ENCODE data around the gene SOS2.

The SOS2 gene

GRCh38 chr14:50116966-50117365 is 114.4 kb downstream of the SOS2 start:
- no peak for DNase-seq
- Histone ChIP-seq H3K9me3 (ENCODE audit: control insufficient read depth, low read length) (no peaks in the 10 kb centered on the region), H3K14ac (ENCODE audit: low read length in 2 of 2) (no peak overlapping the region), H3K18ac (ENCODE audit: low read depth in 1 of 2, low read length in 2 of 2) (no peak overlapping the region), H2AFZ (ENCODE audit: low read depth, low read length) (no peak overlapping the region), H3K4me1 (ENCODE audit: control insufficient read depth, insufficient read depth, low read depth, low read length) (peaks cover 4% of the 10 kb centered on the region), H2BK120ac (ENCODE audit: low read depth, low read length) (no peak overlapping the region), H4K91ac (ENCODE audit: low read length) (no peak overlapping the region), H2AK5ac (ENCODE audit: low read length, severe bottlenecking) (no peak overlapping the region), H3K4me3 (ENCODE audit: insufficient read depth in 1 of 2, low read depth in 1 of 2, low read length in 2 of 2) (peak overlapping the region in 1 of 2 experiments; percentile 94), H3K4ac (ENCODE audit: low read depth in 1 of 2, low read length in 2 of 2) (no peak overlapping the region), H2BK5ac (ENCODE audit: low read depth, low read length, poor library complexity, severe bottlenecking) (no peak overlapping the region), H3K4me2 (ENCODE audit: low read length, poor library complexity, severe bottlenecking) (no peak overlapping the region), H3K9ac (ENCODE audit: low read length) (peak overlapping the region; percentile 97), H4K8ac (ENCODE audit: low read length) (no peak overlapping the region), H3K36me3 (ENCODE audit: control insufficient read depth in 1 of 2, insufficient read depth in 2 of 2, low read depth in 1 of 2, low read length in 2 of 2) (peaks cover 14 to 40% of the 10 kb centered on the region in 2 experiments), H3K79me1 (replicated peaks; ENCODE audit: low read length, poor library complexity, severe bottlenecking) (peaks cover 4% of the 10 kb centered on the region), H3K23ac (ENCODE audit: low read length in 2 of 2) (no peak overlapping the region), H3K27ac (ENCODE audit: low read length, poor library complexity, severe bottlenecking) (peak overlapping the region; percentile 54), H3K27me3 (ENCODE audit: control insufficient read depth in 1 of 2, insufficient read depth in 1 of 2, low read length in 2 of 2) (no peaks in the 10 kb centered on the region), H2BK12ac (ENCODE audit: low read length in 2 of 2) (no peak overlapping the region), H2BK15ac (ENCODE audit: low read depth, poor library complexity, severe bottlenecking) (no peak overlapping the region)
- 8% methylated on average over 1 of the region's 2 CpGs for WGBS

GRCh38 chr14:50116181-50116956 is 115.0 kb downstream of the SOS2 start, which contains the start of gene VCPKMT:
TSS of gene VCPKMT (minus strand) at chr14:50116572. CDS start at chr14:50116552, 20 bp downstream.
- H3K27me3 ChIP-seq (ENCODE audit: control insufficient read depth in 1 of 2, insufficient read depth in 1 of 2, low read length in 2 of 2) = no peaks in the 10 kb centered on the region
- H3K4ac ChIP-seq (ENCODE audit: low read depth in 1 of 2, low read length in 2 of 2) = peak within 1 kb of the TSS in 1 of 2 experiments; percentile 21
- no peak within 1 kb of the TSS for H4K91ac ChIP-seq (ENCODE audit: low read length)
- no peak within 1 kb of the TSS for H2AK5ac ChIP-seq (ENCODE audit: low read length, severe bottlenecking)
- H2BK12ac ChIP-seq (ENCODE audit: low read length in 2 of 2) = no peak within 1 kb of the TSS
- H4K8ac ChIP-seq (ENCODE audit: low read length) = peak within 1 kb of the TSS; percentile 27
- H3K14ac ChIP-seq (ENCODE audit: low read length in 2 of 2) = no peak within 1 kb of the TSS
- WGBS = under 1% methylated on average over 63 of the region's 63 CpGs
- H2BK5ac ChIP-seq (ENCODE audit: low read depth, low read length, poor library complexity, severe bottlenecking) = no peak within 1 kb of the TSS
- H2AFZ ChIP-seq (ENCODE audit: low read depth, low read length) = peak within 1 kb of the TSS; percentile 30
- no peak within 1 kb of the TSS for H3K23ac ChIP-seq (ENCODE audit: low read length in 2 of 2)
- no peak within 1 kb of the TSS for H2BK120ac ChIP-seq (ENCODE audit: low read depth, low read length)
- peak; percentile 91 for DNase-seq
- peaks cover 4% of the 10 kb centered on the region for H3K4me1 ChIP-seq (ENCODE audit: control insufficient read depth, insufficient read depth, low read depth, low read length)
- H3K9me3 ChIP-seq (ENCODE audit: control insufficient read depth, low read length) = no peaks in the 10 kb centered on the region
- no peak within 1 kb of the TSS for H2BK15ac ChIP-seq (ENCODE audit: low read depth, poor library complexity, severe bottlenecking)
- peak within 1 kb of the TSS; percentile 54 for H3K27ac ChIP-seq (ENCODE audit: low read length, poor library complexity, severe bottlenecking)
- peak within 1 kb of the TSS; percentile 78 for H3K4me2 ChIP-seq (ENCODE audit: low read length, poor library complexity, severe bottlenecking)
- peak within 1 kb of the TSS in 1 of 2 experiments; percentile 40 for H3K18ac ChIP-seq (ENCODE audit: low read depth in 1 of 2, low read length in 2 of 2)
- H3K79me1 ChIP-seq (replicated peaks; ENCODE audit: low read length, poor library complexity, severe bottlenecking) = peaks cover 2% of the 10 kb centered on the region
- peak within 1 kb of the TSS; percentile 80 to 94 for H3K4me3 ChIP-seq (ENCODE audit: insufficient read depth in 1 of 2, low read depth in 1 of 2, low read length in 2 of 2)
- H3K36me3 ChIP-seq (ENCODE audit: control insufficient read depth in 1 of 2, insufficient read depth in 2 of 2, low read depth in 1 of 2, low read length in 2 of 2) = peaks cover 18 to 46% of the 10 kb centered on the region in 2 experiments
- H3K9ac ChIP-seq (ENCODE audit: low read length) = peak within 1 kb of the TSS; percentile 97

GRCh38 chr14:50113381-50114035 is 117.9 kb downstream of the SOS2 start:
- WGBS = 100% methylated on average over 2 of the region's 4 CpGs
- Histone ChIP-seq H3K4ac (ENCODE audit: low read depth in 1 of 2, low read length in 2 of 2) (no peak overlapping the region), H4K91ac (ENCODE audit: low read length) (no peak overlapping the region), H3K18ac (ENCODE audit: low read depth in 1 of 2, low read length in 2 of 2) (no peak overlapping the region), H3K4me3 (ENCODE audit: insufficient read depth in 1 of 2, low read depth in 1 of 2, low read length in 2 of 2) (no peak overlapping the region), H2BK12ac (ENCODE audit: low read length in 2 of 2) (no peak overlapping the region), H3K79me1 (replicated peaks; ENCODE audit: low read length, poor library complexity, severe bottlenecking) (peaks cover 3% of the 10 kb centered on the region), H3K27ac (ENCODE audit: low read length, poor library complexity, severe bottlenecking) (no peak overlapping the region), H2BK15ac (ENCODE audit: low read depth, poor library complexity, severe bottlenecking) (no peak overlapping the region), H3K9ac (ENCODE audit: low read length) (no peak overlapping the region), H3K9me3 (ENCODE audit: control insufficient read depth, low read length) (no peaks in the 10 kb centered on the region), H3K4me1 (ENCODE audit: control insufficient read depth, insufficient read depth, low read depth, low read length) (peaks cover 4% of the 10 kb centered on the region), H2AK5ac (ENCODE audit: low read length, severe bottlenecking) (no peak overlapping the region), H2BK120ac (ENCODE audit: low read depth, low read length) (no peak overlapping the region), H3K36me3 (ENCODE audit: control insufficient read depth in 1 of 2, insufficient read depth in 2 of 2, low read depth in 1 of 2, low read length in 2 of 2) (peaks cover 21 to 65% of the 10 kb centered on the region in 2 experiments), H3K23ac (ENCODE audit: low read length in 2 of 2) (no peak overlapping the region), H2AFZ (ENCODE audit: low read depth, low read length) (no peak overlapping the region), H4K8ac (ENCODE audit: low read length) (no peak overlapping the region), H3K27me3 (ENCODE audit: control insufficient read depth in 1 of 2, insufficient read depth in 1 of 2, low read length in 2 of 2) (no peaks in the 10 kb centered on the region), H2BK5ac (ENCODE audit: low read depth, low read length, poor library complexity, severe bottlenecking) (no peak overlapping the region), H3K14ac (ENCODE audit: low read length in 2 of 2) (no peak overlapping the region), H3K4me2 (ENCODE audit: low read length, poor library complexity, severe bottlenecking) (no peak overlapping the region)
- DNase-seq = no peak

DNA sequence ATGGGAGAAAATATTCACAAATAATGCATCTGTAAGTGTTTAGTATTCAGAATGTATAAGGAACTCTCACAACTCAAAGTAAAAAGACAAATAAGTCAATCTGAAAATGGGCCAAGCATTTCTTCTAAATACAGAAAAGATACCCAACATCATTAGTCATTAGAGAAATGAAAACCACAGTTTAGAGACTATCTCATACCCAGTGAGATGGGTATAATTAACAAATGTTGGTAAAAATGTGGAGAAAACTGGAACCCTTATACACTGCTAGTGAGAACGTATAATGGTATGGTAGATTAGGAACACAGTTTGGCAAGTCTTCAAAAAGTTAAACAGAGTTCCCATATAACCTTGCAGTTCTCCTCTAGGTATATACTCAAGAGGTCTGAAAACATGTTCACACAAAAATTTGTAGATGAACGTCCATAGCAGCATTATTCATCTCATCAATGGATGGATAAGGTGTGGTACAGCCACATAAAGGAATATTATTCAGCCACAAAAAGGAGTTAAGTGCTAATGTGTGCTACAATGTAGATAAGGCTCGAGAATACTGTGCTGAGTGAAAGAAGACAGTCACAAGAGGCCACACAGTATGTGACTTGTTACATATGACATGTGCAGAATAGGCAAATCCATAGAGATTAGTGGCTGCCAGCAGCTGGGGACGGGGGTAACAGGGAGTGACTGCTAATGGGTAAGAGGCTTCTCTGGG is 120.9 kb downstream of the SOS2 start:
- Histone ChIP-seq H3K4me2 (ENCODE audit: low read length, poor library complexity, severe bottlenecking) (no peak overlapping the region), H3K9ac (ENCODE audit: low read length) (no peak overlapping the region), H3K23ac (ENCODE audit: low read length in 2 of 2) (no peak overlapping the region), H2BK15ac (ENCODE audit: low read depth, poor library complexity, severe bottlenecking) (no peak overlapping the region), H3K27me3 (ENCODE audit: control insufficient read depth in 1 of 2, insufficient read depth in 1 of 2, low read length in 2 of 2) (no peaks in the 10 kb centered on the region), H4K8ac (ENCODE audit: low read length) (no peak overlapping the region), H4K91ac (ENCODE audit: low read length) (no peak overlapping the region), H3K18ac (ENCODE audit: low read depth in 1 of 2, low read length in 2 of 2) (no peak overlapping the region), H3K4me1 (ENCODE audit: control insufficient read depth, insufficient read depth, low read depth, low read length) (peaks cover 4% of the 10 kb centered on the region), H3K9me3 (ENCODE audit: control insufficient read depth, low read length) (no peaks in the 10 kb centered on the region), H3K36me3 (ENCODE audit: control insufficient read depth in 1 of 2, insufficient read depth in 2 of 2, low read depth in 1 of 2, low read length in 2 of 2) (peaks cover 39 to 71% of the 10 kb centered on the region in 2 experiments), H3K79me1 (replicated peaks; ENCODE audit: low read length, poor library complexity, severe bottlenecking) (peaks cover 8% of the 10 kb centered on the region), H2BK12ac (ENCODE audit: low read length in 2 of 2) (no peak overlapping the region), H3K4ac (ENCODE audit: low read depth in 1 of 2, low read length in 2 of 2) (no peak overlapping the region), H2BK120ac (ENCODE audit: low read depth, low read length) (no peak overlapping the region), H3K4me3 (ENCODE audit: insufficient read depth in 1 of 2, low read depth in 1 of 2, low read length in 2 of 2) (no peak overlapping the region), H3K14ac (ENCODE audit: low read length in 2 of 2) (no peak overlapping the region), H2AK5ac (ENCODE audit: low read length, severe bottlenecking) (no peak overlapping the region), H2BK5ac (ENCODE audit: low read depth, low read length, poor library complexity, severe bottlenecking) (no peak overlapping the region), H3K27ac (ENCODE audit: low read length, poor library complexity, severe bottlenecking) (no peak overlapping the region), H2AFZ (ENCODE audit: low read depth, low read length) (no peak overlapping the region)
- 96% methylated on average over 3 of the region's 4 CpGs for WGBS
- DNase-seq = no peak

Measured in mesenchymal stem cell (in vitro differentiated cells and primary cell).